GM12873 (cell line): Measurements from ENCODE around the gene FBXO41.

Experiments
- TF ChIP-seq, protein P1 (sequence below): IDR thresholded peaks from 2 replicates; pipeline ENCODE4 v1.5.1; 2012; ENCODE audit warnings: low read depth, mild to moderate bottlenecking, moderate library complexity, low read length, control low read depth; ENCODE audit not compliant: insufficient read depth; ENCODE audit errors: missing control alignments

Gene FBXO41

DNA sequence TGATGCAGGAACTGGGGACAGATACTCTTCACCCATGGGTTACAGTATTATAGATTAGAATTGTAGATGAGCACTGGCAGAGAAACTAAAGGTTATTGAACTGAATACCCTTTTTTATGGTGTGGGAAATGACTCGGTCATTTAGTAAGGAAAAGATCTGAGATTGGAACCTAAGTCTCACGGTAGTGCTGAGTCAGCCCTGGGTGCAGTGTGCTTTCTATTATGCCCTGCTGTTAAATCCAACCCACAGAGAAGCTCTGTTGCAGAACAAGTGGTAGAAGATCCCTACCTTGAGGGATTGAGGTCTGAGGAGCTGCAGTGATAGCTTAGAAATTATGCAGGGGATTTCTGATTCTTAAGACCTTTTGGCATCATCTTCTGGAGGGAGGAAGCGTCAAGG lies 37.4 kb downstream of the FBXO41 start:
- TF ChIP-seq, protein P1, sequence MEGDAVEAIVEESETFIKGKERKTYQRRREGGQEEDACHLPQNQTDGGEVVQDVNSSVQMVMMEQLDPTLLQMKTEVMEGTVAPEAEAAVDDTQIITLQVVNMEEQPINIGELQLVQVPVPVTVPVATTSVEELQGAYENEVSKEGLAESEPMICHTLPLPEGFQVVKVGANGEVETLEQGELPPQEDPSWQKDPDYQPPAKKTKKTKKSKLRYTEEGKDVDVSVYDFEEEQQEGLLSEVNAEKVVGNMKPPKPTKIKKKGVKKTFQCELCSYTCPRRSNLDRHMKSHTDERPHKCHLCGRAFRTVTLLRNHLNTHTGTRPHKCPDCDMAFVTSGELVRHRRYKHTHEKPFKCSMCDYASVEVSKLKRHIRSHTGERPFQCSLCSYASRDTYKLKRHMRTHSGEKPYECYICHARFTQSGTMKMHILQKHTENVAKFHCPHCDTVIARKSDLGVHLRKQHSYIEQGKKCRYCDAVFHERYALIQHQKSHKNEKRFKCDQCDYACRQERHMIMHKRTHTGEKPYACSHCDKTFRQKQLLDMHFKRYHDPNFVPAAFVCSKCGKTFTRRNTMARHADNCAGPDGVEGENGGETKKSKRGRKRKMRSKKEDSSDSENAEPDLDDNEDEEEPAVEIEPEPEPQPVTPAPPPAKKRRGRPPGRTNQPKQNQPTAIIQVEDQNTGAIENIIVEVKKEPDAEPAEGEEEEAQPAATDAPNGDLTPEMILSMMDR, result no peak

DNA sequence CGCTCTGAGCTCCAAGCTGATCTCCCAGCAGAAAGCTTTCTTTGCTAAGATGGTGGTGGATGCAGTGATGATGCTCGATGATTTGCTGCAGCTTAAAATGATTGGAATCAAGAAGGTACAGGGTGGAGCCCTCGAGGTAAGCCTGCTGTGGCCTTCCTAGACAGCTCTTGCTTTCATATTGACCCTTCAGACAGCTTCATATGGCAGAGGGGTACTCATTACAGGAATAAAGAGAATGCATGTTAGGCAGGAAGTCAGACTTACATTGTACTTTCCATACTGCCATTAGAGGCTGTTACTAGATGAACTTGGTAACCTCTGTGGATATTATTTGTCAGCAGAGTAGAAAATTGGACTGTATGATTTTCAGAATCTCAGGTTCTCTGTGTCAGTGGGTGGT lies 39.7 kb downstream of the FBXO41 start:
- TF ChIP-seq, protein P1, result no peak

DNA sequence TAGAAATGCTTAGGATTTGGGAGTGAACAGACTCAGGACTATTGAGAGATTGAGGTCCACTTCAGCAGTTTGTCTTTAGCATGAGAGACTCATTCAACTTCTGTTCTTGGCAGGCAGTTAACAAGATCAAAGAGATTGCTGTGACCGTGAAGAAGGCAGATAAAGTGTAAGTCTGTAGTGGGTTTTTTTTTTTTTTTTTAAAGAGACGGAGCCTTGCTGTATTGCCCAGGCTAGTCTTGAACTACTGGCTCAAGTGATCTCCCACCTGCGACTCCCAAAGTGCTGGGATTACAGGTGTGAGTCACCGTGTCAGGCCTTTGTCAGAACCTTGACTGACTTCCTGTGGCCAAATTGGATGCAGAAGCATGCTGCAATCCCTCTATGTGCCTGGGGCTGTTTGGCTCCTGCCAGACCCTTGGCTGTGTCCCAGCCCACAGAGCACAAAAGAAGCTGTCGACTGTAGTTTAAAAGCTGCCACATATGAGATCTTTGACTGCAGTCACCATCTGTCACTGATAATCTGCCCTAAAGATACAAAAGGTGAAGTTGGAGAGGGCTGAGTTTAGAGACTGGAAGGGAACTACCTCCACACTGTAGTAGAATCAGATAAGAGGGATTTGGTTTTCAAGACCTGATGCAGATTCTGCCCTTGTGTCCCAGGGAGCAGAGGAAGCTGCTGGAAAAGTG lies 40.3 kb downstream of the FBXO41 start:
- TF ChIP-seq, protein P1, result no peak

DNA sequence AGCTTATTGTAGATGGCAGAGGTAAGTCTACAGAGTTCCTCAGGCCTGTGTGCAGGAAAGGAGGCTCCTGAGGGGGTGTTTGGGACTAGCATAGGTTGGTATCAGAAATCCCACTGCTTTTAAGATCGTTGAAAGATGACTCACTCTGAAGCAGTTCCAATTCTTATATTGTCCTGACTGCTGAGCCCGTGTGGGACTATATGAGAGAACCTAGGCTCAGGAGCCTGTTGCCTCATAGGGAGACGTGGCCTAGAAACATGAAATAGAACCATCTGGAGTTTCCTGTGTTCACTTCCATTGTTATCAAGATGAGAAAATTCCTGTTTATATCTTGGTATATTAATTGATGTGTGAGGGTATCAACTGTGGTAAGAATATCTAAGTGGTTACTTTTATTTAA lies 44.5 kb downstream of the FBXO41 start:
- TF ChIP-seq, protein P1, result no peak

DNA sequence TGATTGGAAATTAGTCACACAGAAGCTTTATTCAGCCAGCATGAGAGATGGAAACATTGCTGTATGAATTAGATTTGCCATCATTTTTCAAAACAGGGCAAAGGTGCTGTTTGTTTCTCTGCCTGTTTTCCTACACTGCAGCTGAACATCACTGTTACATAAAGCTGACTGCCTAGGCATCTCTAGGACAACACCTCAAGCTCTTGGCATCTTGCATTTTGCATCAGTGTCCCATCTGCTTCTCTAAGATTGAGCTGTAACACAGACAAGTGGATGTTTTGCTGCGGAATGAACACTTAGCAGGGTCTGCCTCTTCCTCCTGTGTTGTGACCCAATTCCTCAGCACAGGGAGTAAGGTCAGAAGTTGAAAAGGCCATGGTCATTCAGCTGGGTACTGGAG lies 45.3 kb downstream of the FBXO41 start:
- TF ChIP-seq, protein P1, result no peak

DNA sequence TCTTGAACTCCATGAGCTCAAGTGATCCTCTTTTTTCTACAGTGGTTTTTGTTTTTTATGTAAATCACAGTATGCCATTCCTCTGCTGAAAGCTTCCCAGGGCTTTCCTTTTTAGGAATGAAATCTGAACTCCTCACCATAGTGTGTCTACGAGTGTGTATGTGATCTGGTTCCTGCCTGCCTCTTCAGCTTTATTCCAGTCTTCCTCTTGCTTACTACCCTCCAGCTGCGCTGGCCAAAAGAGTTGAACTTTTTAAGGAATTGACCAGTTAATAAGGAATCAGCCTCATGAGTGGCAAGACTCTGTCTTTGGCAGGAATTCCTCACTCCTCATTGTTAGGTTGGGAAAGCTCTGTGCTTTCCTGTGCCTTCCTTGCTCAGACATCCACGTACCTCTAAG lies 46.1 kb downstream of the FBXO41 start:
- TF ChIP-seq, protein P1, result no peak

DNA sequence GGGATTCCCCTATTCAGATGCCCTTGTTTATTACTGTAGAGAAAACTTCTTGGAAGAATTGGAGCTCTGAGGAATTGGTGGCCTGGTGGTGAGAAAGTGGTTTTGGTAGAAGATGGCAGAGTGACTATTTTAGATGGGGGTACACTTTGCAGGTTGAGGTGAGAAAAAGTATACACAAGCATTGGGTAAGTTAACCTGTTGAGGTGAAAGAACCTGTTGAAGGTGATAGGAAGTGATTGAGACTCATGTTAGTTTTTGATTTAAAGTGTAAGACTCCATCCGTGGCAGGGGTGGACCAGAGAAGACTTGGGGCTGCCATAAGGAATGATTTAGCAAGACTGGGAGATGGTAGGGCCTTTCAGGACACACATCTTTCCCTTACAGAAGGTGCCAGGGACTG lies 47.1 kb downstream of the FBXO41 start:
- TF ChIP-seq, protein P1, result no peak
